NCI-H2227 (cell line): ENCODE data around the gene UGT1A10.

Source experiments
- DNase-seq: peaks from one replicate; lab custom pipeline; 2025; ENCODE audit not compliant: unreplicated experiment; lab: John Stamatoyannopoulos, UW

UGT1A10 gene

GRCh38 chr2:233768076-233768475 is 131.8 kb downstream of the UGT1A10 start:
- no peak for DNase-seq

DNA sequence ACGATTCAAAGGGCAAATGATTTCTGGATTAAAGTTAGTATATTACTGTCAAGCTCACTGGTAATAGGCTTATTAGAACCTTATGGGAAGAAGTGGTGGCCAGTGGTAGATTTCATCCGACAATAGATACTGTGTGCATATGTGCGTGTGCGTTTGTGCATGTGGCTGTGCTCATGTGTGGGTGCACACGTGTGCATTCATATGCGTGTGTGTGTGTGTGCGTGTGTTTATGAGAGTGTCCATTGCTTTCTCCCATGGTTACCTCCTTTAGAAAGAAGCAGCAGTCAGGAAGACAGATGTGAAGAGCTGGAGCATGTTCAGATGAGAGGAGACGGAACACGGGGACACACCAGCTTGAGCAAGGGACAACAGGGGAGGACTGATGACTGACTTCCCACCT is 133.0 kb downstream of the UGT1A10 start:
- DNase-seq: no peak

GRCh38 chr2:233772153-233772552 is 135.9 kb downstream of the UGT1A10 start:
- no peak for DNase-seq

DNA sequence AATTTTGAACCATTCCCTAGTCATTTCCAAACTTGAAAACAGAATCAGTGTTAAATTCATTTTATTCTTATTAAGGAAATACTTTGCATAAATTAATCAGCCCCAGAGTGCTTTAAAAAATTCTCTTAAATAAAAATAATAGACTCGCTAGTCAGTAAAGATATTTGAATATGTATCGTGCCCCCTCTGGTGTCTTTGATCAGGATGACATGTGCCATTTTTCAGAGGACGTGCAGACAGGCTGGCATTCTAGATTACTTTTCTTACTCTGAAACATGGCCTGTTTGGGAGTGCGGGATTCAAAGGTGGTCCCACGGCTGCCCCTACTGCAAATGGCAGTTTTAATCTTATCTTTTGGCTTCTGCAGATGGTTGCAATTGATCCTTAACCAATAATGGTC is 136.3 kb downstream of the UGT1A10 start:
- no peak for DNase-seq

DNA sequence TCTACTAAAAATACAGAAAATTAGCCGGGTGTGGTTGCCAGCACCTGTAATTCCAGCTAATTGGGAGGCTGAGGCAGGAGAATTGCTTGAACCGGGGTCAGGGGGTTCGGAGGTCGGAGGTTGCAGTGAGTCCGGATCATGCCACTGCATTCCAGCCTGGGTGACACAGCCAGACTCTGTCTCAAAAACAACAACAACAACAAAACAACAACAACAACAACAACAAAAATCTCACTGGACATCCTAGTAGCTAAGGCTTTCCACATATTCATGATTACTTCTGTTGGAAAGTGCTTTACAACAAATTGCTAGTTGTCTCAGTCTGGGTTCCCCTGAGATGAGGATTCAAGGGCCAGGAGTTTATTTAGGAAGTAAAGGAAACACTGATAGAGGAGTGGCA is 137.6 kb downstream of the UGT1A10 start:
- no peak for DNase-seq

DNA sequence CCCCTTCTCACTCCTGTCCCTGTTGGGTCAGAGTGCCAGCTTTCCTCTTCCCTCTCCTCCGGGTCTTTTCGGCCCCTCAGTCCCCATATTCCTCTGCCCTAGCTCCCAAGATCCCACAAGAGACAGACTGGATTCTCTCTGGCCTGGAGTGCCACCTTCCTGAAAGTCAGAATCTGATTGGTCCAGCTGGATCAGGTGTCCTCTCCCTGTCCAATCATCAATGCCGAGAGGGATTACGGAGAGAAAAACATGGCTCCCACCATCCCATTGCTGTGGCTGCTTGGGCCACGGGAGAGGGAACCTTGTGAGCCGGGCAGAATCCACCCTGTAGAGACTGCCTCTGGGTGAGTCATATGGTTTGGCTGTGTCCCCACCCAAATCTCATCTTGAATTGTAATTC is 139.2 kb downstream of the UGT1A10 start:
- no peak for DNase-seq

DNA sequence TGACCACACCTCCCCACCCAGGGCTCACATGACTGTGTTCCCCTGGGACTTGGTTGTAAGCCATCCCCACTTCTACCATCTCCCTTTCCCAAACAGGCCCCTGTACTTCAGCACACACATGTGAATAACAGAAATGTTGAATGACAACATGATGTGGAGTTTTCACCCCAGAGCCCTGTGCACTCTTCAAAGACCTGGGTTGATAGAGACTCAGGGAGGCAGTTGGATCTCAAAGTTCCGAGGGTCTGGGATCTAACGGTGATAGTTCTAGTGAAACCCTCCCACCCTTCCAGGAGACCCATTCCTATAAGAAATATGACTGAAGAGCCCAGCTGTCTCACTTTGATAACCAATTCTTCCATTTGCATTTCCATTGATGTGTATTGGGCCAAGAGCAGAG is 141.8 kb downstream of the UGT1A10 start, which contains the start of gene MROH2A:
TSS of gene MROH2A (plus strand) at position 301 of the 400 bp plus-strand sequence. CDS start 1,029 bp downstream, outside the sequence.
- DNase-seq: no peak

- no peak for DNase-seq
These were observed 143.5 kb downstream of the UGT1A10 start for GRCh38 chr2:233779722-233780121.

DNA sequence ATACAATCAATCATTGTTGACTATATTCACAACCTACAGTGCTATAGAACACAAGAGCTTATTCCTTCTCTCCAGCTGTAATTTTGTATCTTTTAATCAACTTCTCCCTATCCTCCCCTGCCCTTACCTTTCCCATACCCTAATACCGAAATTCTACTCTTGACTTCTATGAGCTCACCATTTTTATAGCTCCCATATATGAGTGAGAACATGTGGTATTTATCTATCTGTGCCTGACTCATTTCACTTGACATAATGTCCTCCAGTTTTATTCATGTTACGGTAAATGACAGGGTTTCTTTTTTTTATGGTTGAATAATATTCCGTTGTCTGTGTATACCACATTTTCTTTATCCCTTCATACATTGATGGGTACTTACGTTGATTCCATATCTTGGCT is 144.5 kb downstream of the UGT1A10 start:
- DNase-seq: no peak

GRCh38 chr2:233789554-233789953 is 153.3 kb downstream of the UGT1A10 start:
- DNase-seq: no peak

DNA sequence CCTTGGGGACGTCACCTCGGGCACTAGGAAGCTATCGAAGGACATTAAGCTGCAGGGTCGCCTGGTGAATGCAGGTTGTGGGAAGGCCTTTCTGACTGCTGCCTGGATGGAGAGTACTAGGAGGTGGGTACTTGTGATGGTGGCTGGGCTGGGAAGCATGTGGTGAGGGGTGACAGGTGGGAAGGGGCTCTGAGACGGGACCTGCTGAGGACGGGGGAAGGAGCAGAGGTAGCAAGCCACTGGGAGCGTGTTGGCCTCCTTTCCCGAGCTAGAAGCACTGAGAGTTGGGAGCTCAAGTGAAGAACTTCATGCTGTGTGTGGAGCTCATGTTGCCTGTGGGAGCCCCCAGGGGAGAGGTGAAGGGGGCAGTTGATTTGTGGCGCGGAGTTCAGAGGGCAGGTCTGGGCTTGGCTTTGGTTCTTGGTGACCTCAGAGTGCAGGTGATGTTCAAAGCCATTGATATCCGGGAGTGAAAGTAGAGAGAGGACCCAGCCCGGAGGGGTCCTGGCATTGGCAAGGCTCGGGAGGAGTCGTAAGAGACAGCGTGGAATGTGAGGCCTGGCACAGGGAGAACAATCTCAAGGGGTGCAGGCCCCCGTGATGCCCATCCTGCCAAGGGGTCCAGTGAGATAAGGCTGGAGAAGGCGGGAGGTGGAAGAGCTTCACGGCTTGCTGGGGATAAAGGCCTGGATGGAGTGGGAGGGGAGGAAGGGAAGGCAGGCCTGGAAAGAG is 155.1 kb downstream of the UGT1A10 start:
- DNase-seq: no peak

- no peak for DNase-seq
These were observed 155.7 kb downstream of the UGT1A10 start for GRCh38 chr2:233791883-233792329.

GRCh38 chr2:233792720-233793119 is 156.5 kb downstream of the UGT1A10 start:
- DNase-seq: no peak

DNA sequence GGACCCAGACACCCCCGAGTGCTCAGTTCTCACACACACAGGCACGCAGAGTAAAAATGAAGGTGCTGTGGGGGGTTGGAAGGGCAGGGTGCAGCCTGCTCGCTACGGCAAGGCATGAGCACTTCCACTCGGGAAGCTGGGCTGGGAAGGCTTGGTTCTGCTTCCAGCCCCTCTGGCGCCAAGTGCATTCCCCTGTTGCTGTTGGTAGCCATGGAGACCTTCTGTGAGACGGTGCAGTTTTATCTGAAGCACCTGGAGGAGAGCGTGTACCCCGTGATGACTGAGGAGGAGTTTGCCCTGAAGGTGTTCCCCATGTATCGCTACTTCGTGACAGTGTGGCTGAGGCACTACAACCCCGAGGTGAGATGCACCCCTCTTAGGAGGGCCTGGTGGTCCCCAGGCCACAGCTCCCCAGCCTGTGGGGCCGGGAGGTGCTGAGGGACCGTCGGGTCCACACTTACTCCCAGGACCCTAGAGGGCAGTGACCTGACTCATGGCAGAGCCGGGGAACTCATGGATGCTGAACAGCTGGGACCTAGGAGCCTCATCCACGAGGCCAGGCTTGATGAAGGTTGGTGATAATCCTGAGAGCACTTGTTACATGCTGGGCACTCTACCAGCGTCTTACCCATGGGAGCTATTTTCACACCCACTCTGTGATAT is 157.3 kb downstream of the UGT1A10 start:
- DNase-seq: no peak

DNA sequence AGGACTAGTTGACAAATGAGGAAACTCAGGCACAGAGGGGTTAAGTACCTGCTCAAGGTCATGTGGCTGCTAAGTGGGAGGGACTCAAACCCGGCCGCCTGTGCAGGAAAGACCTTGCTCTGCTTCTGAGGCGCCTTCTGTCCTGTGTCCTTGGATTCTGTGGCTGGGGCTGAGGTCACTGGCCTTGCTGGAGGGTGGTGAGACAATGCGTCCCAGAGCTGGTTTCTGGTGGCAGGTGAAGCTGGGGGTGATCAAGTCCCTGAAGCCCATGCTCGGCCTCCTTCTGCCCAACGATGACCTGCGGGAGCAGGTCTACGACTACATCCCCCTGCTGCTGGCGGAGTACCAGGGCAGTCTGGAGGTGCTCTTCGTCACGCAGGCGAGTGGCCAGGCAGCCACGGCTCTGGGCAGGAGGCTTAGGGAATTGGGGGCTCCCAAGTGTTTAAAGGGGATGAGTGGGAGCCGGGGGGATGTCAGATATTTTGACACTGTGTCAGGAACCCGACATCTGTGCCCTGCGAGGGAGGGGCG is 157.9 kb downstream of the UGT1A10 start:
- DNase-seq: no peak

DNA sequence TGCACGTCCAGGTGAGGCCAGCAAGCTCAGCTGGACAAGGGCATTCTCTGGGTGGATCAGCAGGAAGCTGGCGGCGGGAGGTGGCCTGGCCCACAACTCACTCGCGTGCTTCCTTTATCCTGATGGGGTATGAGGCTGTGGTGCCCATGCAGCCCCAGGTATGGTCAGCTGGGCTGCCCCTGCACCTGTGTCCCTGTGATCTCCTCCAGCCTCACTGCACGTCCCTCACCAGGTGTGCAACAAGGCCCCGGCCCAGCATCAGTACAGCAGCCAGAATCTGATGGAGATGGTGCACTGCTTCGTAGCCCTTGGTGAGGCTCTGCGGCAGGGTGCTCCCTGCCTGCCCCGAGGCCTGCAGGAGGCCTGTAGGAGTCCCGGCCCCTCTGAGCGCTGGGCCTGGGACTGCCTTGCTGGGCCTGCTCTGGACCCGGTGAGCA is 159.5 kb downstream of the UGT1A10 start:
- no peak for DNase-seq

GRCh38 chr2:233796254-233796653 is 160.0 kb downstream of the UGT1A10 start:
- no peak for DNase-seq

DNA sequence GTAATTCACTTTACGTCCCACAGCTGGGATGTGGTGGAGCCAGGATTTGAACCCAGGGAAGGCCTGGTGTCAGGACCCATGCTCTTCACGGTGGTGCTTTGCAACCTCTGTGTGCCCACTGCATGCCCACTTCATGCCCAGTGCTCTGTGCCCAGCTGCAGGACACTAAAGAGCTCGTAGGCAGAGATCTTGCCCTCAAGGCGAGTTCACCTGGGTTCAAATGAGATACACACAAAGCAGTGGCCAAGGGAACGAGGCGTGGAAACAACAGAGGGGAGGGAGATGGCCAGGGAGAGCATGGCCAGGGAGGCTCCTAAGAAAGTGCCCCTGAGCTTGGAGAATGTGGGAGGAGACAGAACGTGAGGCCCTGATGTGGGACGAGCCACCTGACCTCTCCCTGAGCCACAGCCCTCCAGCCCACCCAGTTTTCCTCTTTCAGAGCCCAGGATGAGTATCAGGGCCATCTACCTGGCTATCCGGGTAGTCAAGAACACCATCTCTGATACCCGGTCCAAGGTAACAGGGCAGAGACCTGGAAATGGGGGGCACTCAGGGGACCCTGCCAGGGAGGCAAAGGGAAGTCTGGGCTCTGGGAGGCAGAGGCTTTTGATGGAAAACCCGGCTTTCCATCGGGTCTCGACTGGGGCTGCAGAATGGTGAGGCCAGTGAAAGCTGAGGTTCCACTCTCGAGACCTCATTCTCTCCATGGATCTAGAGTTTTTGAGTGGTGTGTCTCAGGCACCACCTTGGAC is 162.3 kb downstream of the UGT1A10 start:
- DNase-seq: no peak

GRCh38 chr2:233799087-233799665 is 162.9 kb downstream of the UGT1A10 start:
- no peak for DNase-seq

DNA sequence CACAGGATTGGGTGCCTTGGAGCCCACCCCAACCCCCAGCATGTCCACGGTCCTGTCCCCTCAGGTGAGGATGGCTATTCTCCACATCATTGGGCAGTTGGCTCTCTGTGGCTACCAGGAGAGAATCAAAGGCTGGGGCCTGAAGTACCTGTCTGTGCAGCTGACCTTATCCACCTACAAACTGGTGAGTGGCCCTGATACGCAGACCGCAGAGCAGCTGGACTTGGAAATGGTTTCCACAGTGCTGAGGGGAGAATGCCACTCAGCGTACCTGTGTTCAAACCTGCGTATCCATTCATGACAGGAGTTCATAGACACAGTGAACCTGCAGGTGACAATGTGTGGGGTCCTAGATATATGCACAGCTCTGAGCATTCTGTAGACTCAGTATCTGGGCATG is 163.5 kb downstream of the UGT1A10 start:
- DNase-seq: no peak

- DNase-seq: no peak
These were observed 164.0 kb downstream of the UGT1A10 start for GRCh38 chr2:233800208-233800607.
